GM23338 (cell line): ENCODE data around the gene COL9A1.

Source experiments
- CTCF ChIP-seq, 2 experiments: fragments of 200-600 bp in 1 of 2; sonication (generic) in 1 of 2; conservative IDR thresholded peaks; 2 replicates each; pipeline versions ENCODE4 v1.5.1 to v1.6.1; 2016 to 2017; ENCODE audit warnings: antibody characterized with exemption in 2 of 2, low read depth in 2 of 2, mild to moderate bottlenecking in 2 of 2, moderate library complexity in 1 of 2
- POLR2AphosphoS5 ChIP-seq: IDR thresholded peaks from 2 replicates; pipeline ENCODE4 v1.6.1; 2016; ENCODE audit warnings: antibody characterized with exemption, low read depth
- ZNF114 ChIP-seq: fragments of 250-450 bp; sonication (Bioruptor Pico); IDR thresholded peaks from 2 replicates; pipeline ENCODE4 v1.5.0; 2020; ENCODE audit warnings: mild to moderate bottlenecking, moderate library complexity

GRCh38 chr6:70234561-70235236 lies 68.2 kb downstream of the COL9A1 start:
- TF ChIP-seq CTCF (conservative IDR thresholded peaks at IDR 0.05; ENCODE audit: low read depth in 2 of 2) (no peak), ZNF114 (CRISPR knock-in tag) (no peak), POLR2AphosphoS5 (no peak)
